Activated T-cell treated with anti-CD3 and anti-CD28 coated beads, Interleukin-2, amount 50 U/mL, for 4 hours (primary cell): ENCODE results near the gene LAMB1. TPM values are rescaled to one million over a fixed set of nuclear protein-coding genes. Genes with fewer than 3 reads are reported as not detected.

Experiments
- ATAC-seq, 2 donors: fragments of 200-7000 bp; cut with Tn5 transposase; one replicate each; pipeline ENCODE4 v1.10.0; 2021
- DNase-seq: peaks from one replicate; pipeline ENCODE4 v3.0.0-alpha.2; 2020
- H3K27me3 Mint-ChIP-seq: one replicate; pipeline ENCODE4 v1.8.0; 2021; ENCODE audit warnings: low read depth, mixed read lengths
- H3K36me3 Mint-ChIP-seq: one replicate; pipeline ENCODE4 v1.8.0; 2022; ENCODE audit warnings: mixed read lengths; ENCODE audit not compliant: insufficient read depth
- H3K4me1 Mint-ChIP-seq: one replicate; pipeline ENCODE4 v1.8.0; 2021; ENCODE audit warnings: low read depth, mixed read lengths
- H3K4me3 Mint-ChIP-seq: one replicate; pipeline ENCODE4 v1.8.0; 2021; ENCODE audit warnings: mild to moderate bottlenecking, moderate library complexity, mixed read lengths
- H3K9me3 Mint-ChIP-seq: one replicate; pipeline ENCODE4 v1.8.0; 2021; ENCODE audit warnings: mixed read lengths
- total RNA-seq, 3 donors: library from RNA; stranded (reverse); gene quantifications; one replicate each; pipeline ENCODE4 v1.2.1, GENCODE V29; 2021

LAMB1 gene
- total RNA-seq, 3 donors from 2014 or later, result 0.26 to 0.46 (median 0.30) TPM

- Mint-ChIP-seq H3K9me3 (no peaks in the 10 kb centered on the region), H3K36me3 (no peaks in the 10 kb centered on the region), H3K27me3 (peaks cover 46% of the 10 kb centered on the region), H3K4me1 (peaks cover 18% of the 10 kb centered on the region), H3K4me3 (no peak overlapping the region)
- no peak for ATAC-seq
- DNase-seq, result no peak
Measured at GRCh38 chr7:107998660-107999480, 4.1 kb downstream of the LAMB1 start.

- ATAC-seq (no peak), DNase-seq (no peak)
- H3K4me1 Mint-ChIP-seq, result peaks cover 13% of the 10 kb centered on the region
- no peaks in the 10 kb centered on the region for H3K36me3 Mint-ChIP-seq
- peaks cover 47% of the 10 kb centered on the region for H3K27me3 Mint-ChIP-seq
- no peak overlapping the region for H3K4me3 Mint-ChIP-seq
- no peaks in the 10 kb centered on the region for H3K9me3 Mint-ChIP-seq
Measured at GRCh38 chr7:107998150-107998549, 4.8 kb downstream of the LAMB1 start.

GRCh38 chr7:107996072-107996882, 6.7 kb downstream of the LAMB1 start:
- Mint-ChIP-seq H3K36me3 (no peaks in the 10 kb centered on the region), H3K9me3 (no peaks in the 10 kb centered on the region), H3K4me1 (peaks cover 4% of the 10 kb centered on the region), H3K4me3 (no peak overlapping the region), H3K27me3 (peaks cover 38% of the 10 kb centered on the region)
- ATAC-seq (no peak), DNase-seq (no peak)

- DNase-seq, result no peak
- H3K27me3 Mint-ChIP-seq, result peaks cover 32% of the 10 kb centered on the region
- H3K36me3 Mint-ChIP-seq, result no peaks in the 10 kb centered on the region
Measured at GRCh38 chr7:107995184-107996071, 7.5 kb downstream of the LAMB1 start.

GRCh38 chr7:107994421-107995030, 8.4 kb downstream of the LAMB1 start:
- H3K9me3 Mint-ChIP-seq, result no peaks in the 10 kb centered on the region
- H3K4me3 Mint-ChIP-seq, result no peak overlapping the region
- H3K36me3 Mint-ChIP-seq, result no peaks in the 10 kb centered on the region
- peaks cover 33% of the 10 kb centered on the region for H3K27me3 Mint-ChIP-seq
- H3K4me1 Mint-ChIP-seq, result no peaks in the 10 kb centered on the region
- ATAC-seq (no peak), DNase-seq (no peak)

More at GRCh38 chr7:107995184-107996071, 7.5 kb downstream of the LAMB1 start:
- Mint-ChIP-seq H3K4me3 (no peak overlapping the region), H3K9me3 (no peaks in the 10 kb centered on the region), H3K4me1 (no peaks in the 10 kb centered on the region)
- ATAC-seq, result no peak

GRCh38 chr7:107993891-107994291, 9.1 kb downstream of the LAMB1 start:
- H3K4me1 Mint-ChIP-seq, result no peaks in the 10 kb centered on the region
- DNase-seq (no peak), ATAC-seq (no peak)
- H3K27me3 Mint-ChIP-seq, result peaks cover 30% of the 10 kb centered on the region
- H3K4me3 Mint-ChIP-seq, result no peak overlapping the region
- no peaks in the 10 kb centered on the region for H3K9me3 Mint-ChIP-seq
- H3K36me3 Mint-ChIP-seq, result no peaks in the 10 kb centered on the region

- Mint-ChIP-seq H3K36me3 (no peaks in the 10 kb centered on the region), H3K27me3 (peaks cover 27% of the 10 kb centered on the region), H3K9me3 (no peaks in the 10 kb centered on the region), H3K4me3 (no peak overlapping the region), H3K4me1 (no peaks in the 10 kb centered on the region)
- ATAC-seq (no peak), DNase-seq (no peak)
Measured at GRCh38 chr7:107989618-107990373, 13.2 kb downstream of the LAMB1 start.

GRCh38 chr7:107982918-107983389, 20.0 kb downstream of the LAMB1 start:
- Mint-ChIP-seq H3K4me1 (no peaks in the 10 kb centered on the region), H3K36me3 (no peaks in the 10 kb centered on the region), H3K27me3 (peaks cover 10% of the 10 kb centered on the region), H3K4me3 (no peak overlapping the region), H3K9me3 (no peaks in the 10 kb centered on the region)
- DNase-seq (no peak), ATAC-seq (no peak)

GRCh38 chr7:107982042-107982840, 20.7 kb downstream of the LAMB1 start:
- no peaks in the 10 kb centered on the region for H3K36me3 Mint-ChIP-seq
- no peak for DNase-seq
- H3K4me3 Mint-ChIP-seq, result no peak overlapping the region
- ATAC-seq, result no peak
- peaks cover 10% of the 10 kb centered on the region for H3K27me3 Mint-ChIP-seq
- H3K4me1 Mint-ChIP-seq, result no peaks in the 10 kb centered on the region
- no peaks in the 10 kb centered on the region for H3K9me3 Mint-ChIP-seq

- ATAC-seq, result no peak
- no peak for DNase-seq
- peaks cover 5% of the 10 kb centered on the region for H3K27me3 Mint-ChIP-seq
- no peaks in the 10 kb centered on the region for H3K4me1 Mint-ChIP-seq
- no peaks in the 10 kb centered on the region for H3K36me3 Mint-ChIP-seq
- H3K9me3 Mint-ChIP-seq, result no peaks in the 10 kb centered on the region
- H3K4me3 Mint-ChIP-seq, result no peak overlapping the region
Measured at GRCh38 chr7:107981466-107981865, 21.5 kb downstream of the LAMB1 start.

GRCh38 chr7:107980671-107981190, 22.2 kb downstream of the LAMB1 start:
- Mint-ChIP-seq H3K4me1 (no peaks in the 10 kb centered on the region), H3K4me3 (no peak overlapping the region), H3K27me3 (peaks cover 5% of the 10 kb centered on the region), H3K9me3 (no peaks in the 10 kb centered on the region), H3K36me3 (no peaks in the 10 kb centered on the region)
- no peak for DNase-seq
- ATAC-seq, result no peak

- Mint-ChIP-seq H3K36me3 (no peaks in the 10 kb centered on the region), H3K27me3 (peaks cover 8% of the 10 kb centered on the region), H3K9me3 (no peaks in the 10 kb centered on the region), H3K4me3 (no peak overlapping the region), H3K4me1 (no peaks in the 10 kb centered on the region)
- DNase-seq (no peak), ATAC-seq (no peak)
Measured at GRCh38 chr7:107980171-107980570, 22.8 kb downstream of the LAMB1 start.
